Medulla oblongata (tissue), 1 donor: Measurements from ENCODE around the gene PYGL.
A peak's percentile ranks its signal among the peaks of the same experiment; 100 is the strongest.
"Not testable (repeated sequence)": the region's sequence is repeated elsewhere in the genome, so short reads cannot be mapped to it uniquely, and the experiment has no call there.

Experiments used
- DNase-seq: peaks from one replicate; pipeline ENCODE4 v3.0.0-alpha.2; 2015; ENCODE audit errors: extremely low spot score

PYGL gene

DNA sequence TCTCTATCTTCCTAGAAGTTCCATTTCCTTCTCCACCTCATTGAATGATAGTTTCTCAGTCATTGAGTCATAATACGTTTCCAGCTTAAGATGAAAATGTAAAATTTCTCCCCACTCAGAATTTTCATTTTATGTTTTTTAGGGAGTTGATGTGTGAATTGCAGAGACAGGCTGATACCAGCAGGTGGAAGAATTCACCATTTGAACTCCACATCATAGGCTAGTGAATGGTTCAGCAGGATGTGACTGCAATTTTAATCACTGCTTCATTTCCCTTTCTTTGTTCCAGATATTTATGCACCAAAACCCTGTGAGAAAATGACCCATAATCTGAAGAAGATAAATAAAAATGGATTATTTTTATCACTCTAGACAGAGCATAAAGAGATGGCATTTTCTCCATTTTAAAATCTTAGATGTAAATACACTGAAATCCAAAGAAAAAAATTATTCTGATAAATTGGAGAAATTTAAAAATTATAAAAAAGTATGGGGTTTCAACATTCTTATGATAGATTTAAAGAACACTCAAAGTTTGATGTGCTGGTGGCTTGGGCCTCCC is 10.6 kb upstream of the PYGL start:
- DNase-seq: peak; percentile 91

GRCh38 chr14:50953502-50953901 is 9.2 kb upstream of the PYGL start:
- no peak for DNase-seq

DNA sequence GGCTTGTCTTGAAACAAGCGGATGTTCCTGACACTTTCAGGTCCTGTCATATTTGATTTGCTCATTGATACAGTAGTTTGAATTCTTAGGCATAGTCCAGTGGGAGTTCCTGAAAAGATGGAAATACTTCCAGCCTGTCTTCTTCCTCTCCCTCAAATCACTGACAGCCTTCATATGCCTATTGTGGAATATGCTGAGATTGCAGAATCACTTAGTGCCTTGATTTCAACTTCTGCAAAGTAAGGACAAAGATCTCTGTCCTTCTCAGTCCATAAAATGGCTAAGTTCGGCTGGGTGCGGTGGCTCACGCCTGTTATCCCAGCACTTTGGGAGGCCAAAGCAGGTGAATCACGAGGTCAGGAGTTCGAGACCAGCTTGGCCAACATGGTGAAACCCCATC is 6.7 kb upstream of the PYGL start:
- no peak for DNase-seq

DNA sequence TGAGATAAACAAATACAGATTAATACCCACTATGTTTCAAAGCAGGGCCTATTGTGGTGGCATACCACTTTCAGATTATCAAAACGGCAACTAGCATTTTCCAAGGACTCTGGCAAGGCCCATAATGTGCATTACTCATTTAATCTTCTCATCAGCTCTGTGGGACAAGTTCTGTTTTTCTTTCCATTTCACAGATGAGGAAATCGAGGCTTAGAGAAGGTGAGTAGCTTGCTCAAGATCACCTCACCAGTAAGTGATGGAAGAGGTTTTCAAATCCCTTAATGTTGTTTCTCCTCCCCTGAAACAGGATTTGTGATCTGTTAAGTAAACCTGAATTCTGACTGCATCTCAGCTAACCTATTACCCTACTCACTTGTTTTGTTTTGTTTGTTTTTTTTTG is 3.9 kb upstream of the PYGL start:
- DNase-seq: no peak

- DNase-seq: peak; percentile 43
Observed at GRCh38 chr14:50947446-50947845, 3.2 kb upstream of the PYGL start.

GRCh38 chr14:50946234-50946935 is 2.1 kb upstream of the PYGL start:
- DNase-seq: no peak

DNA sequence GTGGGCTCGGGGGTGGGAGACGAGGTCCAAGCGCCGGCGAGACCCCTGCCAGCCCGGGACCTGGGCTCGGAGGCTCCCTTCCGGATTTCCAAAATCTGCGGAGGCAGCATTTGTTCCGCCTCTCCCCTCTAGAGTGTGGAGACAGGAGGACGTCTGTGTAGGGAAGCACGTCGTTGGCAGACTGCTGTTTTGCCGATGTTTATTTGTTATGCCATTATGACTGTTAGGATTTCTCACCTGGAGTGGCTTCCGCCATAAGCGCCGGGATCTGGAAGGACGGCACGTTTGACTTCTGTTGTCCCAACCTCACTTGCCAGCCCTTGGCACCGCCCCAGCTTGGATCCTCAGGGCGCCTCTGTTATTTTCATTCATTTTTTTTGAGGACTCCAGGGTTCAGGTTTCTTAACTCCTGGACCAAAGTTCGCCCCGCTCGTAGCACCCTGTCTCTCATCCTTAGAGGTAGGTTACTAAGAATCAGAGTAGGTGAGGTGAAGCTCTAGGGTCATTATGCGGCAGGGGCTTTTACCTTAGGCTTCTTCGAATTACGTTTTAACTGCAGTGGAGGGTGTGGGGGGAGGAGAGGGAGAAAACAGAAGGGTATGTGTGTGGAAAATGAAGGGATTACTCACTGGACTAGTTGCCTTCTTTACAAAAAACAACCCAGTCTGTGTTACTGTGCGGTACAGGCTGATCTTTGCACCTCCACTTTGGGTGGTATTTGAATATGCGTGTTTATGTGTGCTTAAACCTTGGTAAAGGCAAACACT is 547 bp upstream of the PYGL start:
- peak; percentile 37 for DNase-seq

DNA sequence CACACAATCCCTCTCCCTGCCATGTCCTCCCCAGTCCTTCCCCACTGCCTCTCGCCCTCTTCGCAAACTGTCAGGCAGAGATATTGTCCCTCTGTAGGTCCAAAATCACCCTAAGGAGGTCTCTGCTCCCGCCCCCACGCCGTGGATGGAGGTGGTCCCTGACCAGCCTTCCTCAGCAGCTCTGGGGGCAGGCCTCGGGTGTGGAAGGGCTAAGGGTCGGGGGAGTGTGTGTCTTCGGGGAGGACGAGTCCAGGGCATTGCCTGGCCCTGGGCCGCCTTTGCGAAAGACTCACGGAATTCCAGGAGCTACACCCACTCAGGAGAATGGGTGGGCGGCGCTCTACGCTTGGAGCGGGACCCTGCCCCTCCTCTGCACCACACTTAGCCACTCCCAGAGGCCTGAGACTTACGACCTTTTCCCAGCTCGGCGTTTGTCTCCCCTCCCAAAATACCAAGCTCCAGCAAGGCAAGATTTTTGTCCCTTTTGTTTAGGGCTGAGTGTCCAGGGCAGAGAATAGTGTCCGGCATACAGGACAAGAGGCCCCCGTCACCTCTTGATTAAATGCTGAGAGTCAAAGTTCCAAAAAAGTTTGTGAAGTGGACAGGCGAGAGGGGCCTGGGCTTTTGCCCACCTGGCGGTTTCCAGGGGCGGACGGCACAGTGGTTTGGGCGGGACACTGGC is 881 bp downstream of the PYGL start:
- DNase-seq: peak; percentile 31

DNA sequence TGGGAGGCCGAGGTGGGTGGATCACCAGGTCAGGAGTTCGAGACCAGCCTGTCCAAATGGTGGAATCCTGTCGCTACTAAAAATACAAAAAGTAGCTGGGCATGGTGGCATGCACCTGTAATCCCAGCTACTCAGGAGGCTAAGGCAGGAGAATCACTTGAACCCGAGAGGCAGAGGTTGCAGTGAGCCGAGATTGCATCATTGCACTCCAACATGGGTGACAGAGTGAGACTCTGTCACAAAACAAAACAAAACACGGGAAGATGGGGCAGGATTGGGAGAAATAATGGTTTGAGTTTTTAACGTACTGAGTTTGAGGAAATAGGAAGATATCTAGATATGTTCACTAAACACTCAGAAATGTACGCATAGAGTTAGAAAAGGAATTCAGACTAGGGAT is 2.6 kb downstream of the PYGL start:
- not testable (repeated sequence) for DNase-seq

- no peak for DNase-seq
Observed at GRCh38 chr14:50941151-50941550, 3.1 kb downstream of the PYGL start.

DNA sequence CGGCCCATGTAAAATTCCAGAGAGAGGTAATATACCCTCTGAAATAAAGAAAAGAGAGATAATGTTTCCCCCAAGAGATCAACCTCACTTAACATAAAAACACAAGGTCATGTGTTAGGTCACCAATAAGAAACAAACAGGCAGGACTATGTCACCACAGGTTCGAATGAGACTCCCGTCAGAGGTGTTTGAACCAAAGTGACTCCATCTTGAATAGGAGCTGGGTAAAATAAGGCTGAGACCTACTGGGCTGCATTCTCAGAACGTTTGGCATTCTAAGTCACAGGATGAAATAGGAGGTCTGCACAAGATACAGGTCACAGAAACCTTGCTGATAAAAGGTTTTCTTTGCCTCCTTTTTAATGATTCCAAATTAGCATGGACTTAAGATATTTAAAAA is 6.5 kb downstream of the PYGL start:
- DNase-seq: no peak

- no peak for DNase-seq
Observed at GRCh38 chr14:50937325-50937724, 7.0 kb downstream of the PYGL start.

GRCh38 chr14:50936882-50937281 is 7.4 kb downstream of the PYGL start:
- DNase-seq: no peak

DNA sequence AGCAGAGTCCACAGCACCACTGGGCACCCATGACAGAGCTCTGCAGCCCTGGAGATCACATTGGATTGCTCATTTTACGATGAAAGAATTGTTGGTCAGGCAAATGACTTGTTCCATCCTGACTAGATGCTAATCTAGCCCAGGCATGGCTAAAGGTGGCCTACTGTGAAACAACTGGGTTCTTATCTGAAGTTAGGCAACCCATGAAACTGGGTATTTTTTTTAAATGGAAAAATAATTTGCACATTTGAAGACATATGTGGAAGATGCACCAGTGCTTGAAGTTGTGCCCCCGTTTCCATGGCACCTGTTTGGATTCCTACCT is 8.3 kb downstream of the PYGL start:
- DNase-seq: no peak

- DNase-seq: no peak
Observed at GRCh38 chr14:50935126-50936015, 8.9 kb downstream of the PYGL start.

DNA sequence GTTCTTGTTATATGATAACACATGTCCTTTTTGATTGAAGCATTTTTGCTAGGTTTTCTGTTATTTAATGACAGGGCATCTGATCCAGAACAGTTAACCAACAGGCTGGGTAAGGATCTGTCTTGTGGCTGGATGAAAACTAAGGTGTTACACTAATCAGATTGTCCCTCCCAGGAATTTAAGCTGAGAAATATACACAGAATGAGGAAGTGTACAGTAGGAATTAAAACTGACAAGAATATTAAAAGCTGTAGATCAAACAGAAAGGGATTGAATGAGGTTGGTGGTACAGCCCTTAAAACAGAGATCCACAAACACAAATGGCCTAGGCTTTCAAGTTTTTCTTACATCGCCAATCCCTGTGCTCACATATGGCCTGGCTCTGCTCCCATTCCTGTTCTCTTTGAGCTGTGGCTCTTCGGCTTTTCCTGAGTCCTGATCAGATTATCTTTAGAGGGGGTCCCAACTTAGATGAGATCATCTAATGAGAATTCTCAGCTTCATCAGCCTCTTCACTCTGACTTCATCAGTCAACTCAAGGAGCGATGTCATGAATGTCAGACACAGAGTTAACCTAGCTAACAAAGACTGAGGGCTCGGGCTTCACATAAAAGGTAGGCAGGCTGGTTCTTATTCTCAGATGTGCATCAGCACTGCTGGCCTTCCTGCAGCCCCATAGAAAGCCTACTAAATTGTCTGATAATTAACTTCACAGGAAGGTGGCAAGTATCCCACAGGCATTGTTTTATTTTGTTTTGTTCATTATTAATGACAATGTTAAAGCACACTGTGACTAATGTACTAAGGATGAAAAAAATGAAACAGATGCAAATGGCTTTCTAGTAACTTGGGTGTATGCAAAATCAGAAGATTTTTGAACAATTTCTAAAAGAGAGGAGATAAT is 11.4 kb downstream of the PYGL start:
- DNase-seq: no peak

DNA sequence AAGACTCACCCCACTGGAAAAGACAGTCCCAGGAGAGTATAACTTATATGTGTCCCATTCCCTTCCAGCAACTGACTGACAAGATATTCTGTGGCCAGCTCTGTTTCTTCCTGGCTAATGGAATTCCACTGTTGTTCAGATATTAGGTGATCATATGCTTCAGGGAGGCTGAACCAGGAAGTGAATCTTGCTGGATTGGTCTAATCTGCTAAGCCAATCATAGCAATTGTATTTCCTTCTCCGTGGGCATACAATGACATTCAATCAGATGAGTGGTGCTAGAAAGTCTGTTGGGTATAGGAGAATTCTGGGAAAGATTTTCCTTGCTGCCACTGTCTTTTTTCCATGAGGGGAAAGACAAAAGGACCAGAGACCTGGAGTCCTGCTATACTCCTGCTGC is 12.1 kb downstream of the PYGL start:
- peak; percentile 33 for DNase-seq

- DNase-seq: no peak
Observed at GRCh38 chr14:50931559-50931958, 12.7 kb downstream of the PYGL start.

GRCh38 chr14:50929506-50929905 is 14.8 kb downstream of the PYGL start:
- no peak for DNase-seq

DNA sequence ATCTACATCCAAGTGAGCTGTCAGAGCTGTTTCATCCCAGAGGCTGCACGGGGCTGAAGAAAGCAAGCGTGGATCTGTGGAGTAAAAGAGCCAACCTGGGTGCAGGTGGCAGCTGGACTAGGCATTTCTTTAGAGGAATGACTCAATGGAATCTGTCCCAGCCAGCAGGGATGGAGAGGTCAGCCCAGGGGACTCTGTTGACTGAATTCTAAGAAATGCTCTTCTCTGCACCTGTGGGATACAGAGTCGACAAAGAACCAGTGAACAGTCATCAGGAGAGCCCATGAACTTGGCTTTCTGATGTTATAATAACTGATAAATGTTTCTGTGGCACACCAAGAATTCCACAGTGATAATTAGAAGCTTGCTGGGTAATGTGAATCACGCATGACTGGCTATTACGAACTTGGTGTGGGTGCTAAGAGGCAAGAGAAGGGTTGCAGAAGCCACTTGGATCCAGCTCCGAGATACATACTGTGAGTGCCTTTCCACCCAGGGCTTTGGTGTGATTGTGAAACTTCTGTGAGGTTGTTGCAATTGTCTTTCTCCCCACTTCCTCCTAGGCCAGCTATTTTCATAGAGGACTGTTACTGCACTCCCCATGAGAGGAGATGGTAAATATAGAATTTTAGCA is 16.2 kb downstream of the PYGL start:
- DNase-seq: peak; percentile 73
